Measurements from ENCODE around the gene TRPM2. TPM values are rescaled to one million over a fixed set of nuclear protein-coding genes. Genes with fewer than 3 reads are reported as not detected.

Gene TRPM2
- total and polyA plus RNA-seq, 2 donors (not counting 3 experiments of a cell fraction or from before 2014, with no cell fraction given), result not detected

DNA sequence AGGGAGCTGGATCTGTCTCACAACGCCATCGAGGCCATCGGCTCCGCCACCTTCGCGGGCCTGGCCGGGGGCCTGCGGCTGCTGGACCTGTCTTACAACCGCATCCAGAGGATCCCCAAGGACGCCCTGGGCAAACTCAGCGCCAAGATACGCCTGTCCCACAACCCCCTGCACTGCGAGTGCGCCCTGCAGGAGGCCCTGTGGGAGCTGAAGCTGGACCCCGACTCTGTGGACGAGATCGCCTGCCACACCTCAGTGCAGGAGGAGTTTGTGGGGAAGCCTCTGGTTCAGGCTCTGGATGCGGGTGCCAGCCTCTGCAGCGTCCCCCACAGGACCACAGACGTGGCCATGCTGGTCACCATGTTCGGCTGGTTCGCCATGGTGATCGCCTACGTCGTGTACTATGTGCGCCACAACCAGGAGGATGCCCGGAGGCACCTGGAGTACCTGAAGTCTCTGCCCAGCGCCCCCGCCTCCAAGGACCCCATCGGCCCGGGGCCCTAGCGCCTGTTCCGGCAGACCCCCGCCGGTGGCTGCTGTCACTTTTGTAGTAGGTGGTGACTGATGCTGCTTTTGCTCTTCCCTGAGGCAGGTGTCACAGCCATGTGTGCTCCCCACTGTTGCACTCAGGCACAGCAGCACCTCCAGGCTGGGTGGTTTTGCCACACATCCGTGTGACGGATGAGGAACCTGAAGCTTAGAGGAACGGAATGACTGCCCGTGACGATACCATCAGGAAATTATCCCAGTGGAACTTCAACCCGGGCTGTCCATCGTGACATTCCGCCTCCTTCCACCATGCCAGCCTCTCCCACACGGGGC, 103.7 kb downstream of the TRPM2 start:
- no peak overlapping the region for H3K9ac ChIP-seq (replicated peaks; ENCODE audit: extremely low read depth, insufficient read depth, low read length)
- BruUV-seq (replicated peaks), result no TSS peak
- CTCF ChIA-PET, result no interaction called here

DNA sequence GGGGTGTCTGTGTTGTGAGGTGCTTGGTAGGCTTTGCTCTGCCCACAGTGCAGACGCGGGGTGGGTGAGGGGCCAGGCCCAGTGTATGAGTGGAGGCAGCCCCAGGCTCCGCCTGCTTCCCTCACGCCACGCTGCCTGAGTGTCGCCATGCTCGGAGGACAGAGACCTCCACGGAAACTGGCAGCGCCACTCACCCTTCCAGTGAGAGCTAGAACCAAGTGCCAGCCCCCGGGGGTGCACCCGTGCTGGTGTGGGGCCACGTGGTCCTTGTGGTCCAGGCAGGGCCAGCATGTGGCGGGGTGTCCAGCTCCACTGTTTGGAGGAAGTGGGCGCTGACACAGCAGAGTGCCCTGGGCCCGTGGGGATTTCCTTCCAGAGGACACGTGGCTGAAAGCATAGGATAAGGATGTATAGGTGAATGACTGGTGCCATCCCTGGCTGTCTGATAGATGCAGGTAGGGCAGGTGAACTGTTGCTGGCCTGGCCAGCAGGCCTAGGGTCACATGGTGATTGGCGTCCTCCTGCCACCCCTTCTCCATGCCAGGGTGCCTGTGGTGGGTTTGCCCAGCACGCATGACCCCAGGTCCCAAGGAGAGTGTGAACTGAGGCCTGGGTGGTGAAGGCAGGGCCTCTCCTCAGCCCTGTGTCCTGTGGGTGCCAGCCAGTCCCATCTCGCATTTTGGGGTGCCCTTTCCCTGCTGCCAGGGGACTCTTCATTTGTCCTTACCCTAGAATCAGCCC, 105.7 kb downstream of the TRPM2 start:
- Histone ChIP-seq H3K36me3 (ENCODE audit: control insufficient read depth in 2 of 2, extremely low read depth in 1 of 2, insufficient read depth in 2 of 2, low read length in 2 of 2) (no peaks in the 10 kb centered on the region), H3K9me1 (replicated peaks; ENCODE audit: control insufficient read depth, extremely low read depth, insufficient read depth, low read length) (no peaks in the 10 kb centered on the region), H3K4me3 (replicated peaks in 1 of 3; ENCODE audit: insufficient read depth in 1 of 3, low read depth in 1 of 3, low read length in 3 of 3) (no peak overlapping the region), H3K9me3 (replicated peaks; ENCODE audit: control insufficient read depth, insufficient read depth, low read length) (no peaks in the 10 kb centered on the region), H3K79me2 (ENCODE audit: control insufficient read depth, insufficient read depth, low read length) (no peaks in the 10 kb centered on the region), H3K4me1 (ENCODE audit: control insufficient read depth, extremely low read depth, insufficient read depth, low read length) (no peaks in the 10 kb centered on the region), H3K9ac (replicated peaks; ENCODE audit: extremely low read depth, insufficient read depth, low read length) (no peak overlapping the region), H3K27ac (ENCODE audit: insufficient read depth, low read depth, low read length) (no peak overlapping the region), H3K4me2 (ENCODE audit: insufficient read depth, low read length) (no peak overlapping the region), H3K27me3 (ENCODE audit: control insufficient read depth in 2 of 2, insufficient read depth in 2 of 2, low read length in 2 of 2) (no peaks in the 10 kb centered on the region), H4K20me1 (replicated peaks; ENCODE audit: control insufficient read depth, extremely low read depth, insufficient read depth, low read length) (no peaks in the 10 kb centered on the region), H2AFZ (ENCODE audit: low read depth, low read length) (no peak overlapping the region)
- no peak for FAIRE-seq
- no TSS peak for BruUV-seq (replicated peaks)
- dilution Hi-C loops (cut with MboI; ENCODE audit: extremely low pct_ligation_motif_present, low sequenced_read_pairs), result no loop called here
- DNase-seq (ENCODE audit: low read depth, low spot score), result no peak
- intact Hi-C loops (cut with micrococcal nuclease), result loop anchor here (10.0 kb wide), 1 partner anchor 114 kb away; no protein-coding TSS in a partner anchor
- ChIA-PET CTCF (no interaction called here), POLR2A (no interaction called here)
- TF ChIP-seq FOS (IDR thresholded peaks at IDR 0.05; ENCODE audit: borderline replicate concordance, insufficient read depth, low read length), result no peak

More for the DNA sequence above, 103.7 kb downstream of the TRPM2 start:
- H3K27ac ChIP-seq (ENCODE audit: insufficient read depth, low read depth, low read length), result no peak overlapping the region
- no peaks in the 10 kb centered on the region for H3K36me3 ChIP-seq (ENCODE audit: control insufficient read depth in 2 of 2, extremely low read depth in 1 of 2, insufficient read depth in 2 of 2, low read length in 2 of 2)
- no peak overlapping the region for H3K4me2 ChIP-seq (ENCODE audit: insufficient read depth, low read length)
- H3K4me1 ChIP-seq (ENCODE audit: control insufficient read depth, extremely low read depth, insufficient read depth, low read length), result no peaks in the 10 kb centered on the region
- no peaks in the 10 kb centered on the region for H4K20me1 ChIP-seq (replicated peaks; ENCODE audit: control insufficient read depth, extremely low read depth, insufficient read depth, low read length)
- dilution Hi-C loops (cut with MboI; ENCODE audit: extremely low pct_ligation_motif_present, low sequenced_read_pairs) (no loop called here), intact Hi-C loops (cut with micrococcal nuclease) (loop anchor here (10.0 kb wide), 1 partner anchor 112 kb away; no protein-coding TSS in a partner anchor)
- no peaks in the 10 kb centered on the region for H3K79me2 ChIP-seq (ENCODE audit: control insufficient read depth, insufficient read depth, low read length)
- FAIRE-seq (no peak), DNase-seq (ENCODE audit: low read depth, low spot score) (no peak)
- TF ChIP-seq POLR2A (IDR thresholded peaks at IDR 0.05; ENCODE audit: low read depth, low read length), result no peak
- TF ChIP-seq GATA2 (IDR thresholded peaks at IDR 0.05; ENCODE audit: insufficient read depth, insufficient read length, low read depth, low read length), result no peak
- no peak for TF ChIP-seq MYC (IDR thresholded peaks at IDR 0.05; ENCODE audit: low read depth, low read length)
- TF ChIP-seq EZH2 (IDR thresholded peaks at IDR 0.05; ENCODE audit: borderline replicate concordance, low read depth, low read length, severe bottlenecking), result no peak
- no peak for TF ChIP-seq JUN (IDR thresholded peaks at IDR 0.05; ENCODE audit: borderline replicate concordance, insufficient read depth, insufficient read length, low read depth)
- H2AFZ ChIP-seq (ENCODE audit: low read depth, low read length), result no peak overlapping the region
- no peaks in the 10 kb centered on the region for H3K9me1 ChIP-seq (replicated peaks; ENCODE audit: control insufficient read depth, extremely low read depth, insufficient read depth, low read length)
- H3K4me3 ChIP-seq (replicated peaks in 1 of 3; ENCODE audit: insufficient read depth in 1 of 3, low read depth in 1 of 3, low read length in 3 of 3), result no peak overlapping the region
- POLR2A ChIA-PET, result no interaction called here
- peaks cover 0 to 3% of the 10 kb centered on the region in 2 experiments for H3K27me3 ChIP-seq (ENCODE audit: control insufficient read depth in 2 of 2, insufficient read depth in 2 of 2, low read length in 2 of 2)
- H3K9me3 ChIP-seq (replicated peaks; ENCODE audit: control insufficient read depth, insufficient read depth, low read length), result no peaks in the 10 kb centered on the region

All from endothelial cell of umbilical vein (primary cell).